AG08396 (cell line): ENCODE data around the gene MOV10.

Source experiments
- DNase-seq: peaks from one replicate; pipeline ENCODE4 v3.0.0; 2012; ENCODE audit warnings: low spot score, mixed read lengths

MOV10 gene

DNA sequence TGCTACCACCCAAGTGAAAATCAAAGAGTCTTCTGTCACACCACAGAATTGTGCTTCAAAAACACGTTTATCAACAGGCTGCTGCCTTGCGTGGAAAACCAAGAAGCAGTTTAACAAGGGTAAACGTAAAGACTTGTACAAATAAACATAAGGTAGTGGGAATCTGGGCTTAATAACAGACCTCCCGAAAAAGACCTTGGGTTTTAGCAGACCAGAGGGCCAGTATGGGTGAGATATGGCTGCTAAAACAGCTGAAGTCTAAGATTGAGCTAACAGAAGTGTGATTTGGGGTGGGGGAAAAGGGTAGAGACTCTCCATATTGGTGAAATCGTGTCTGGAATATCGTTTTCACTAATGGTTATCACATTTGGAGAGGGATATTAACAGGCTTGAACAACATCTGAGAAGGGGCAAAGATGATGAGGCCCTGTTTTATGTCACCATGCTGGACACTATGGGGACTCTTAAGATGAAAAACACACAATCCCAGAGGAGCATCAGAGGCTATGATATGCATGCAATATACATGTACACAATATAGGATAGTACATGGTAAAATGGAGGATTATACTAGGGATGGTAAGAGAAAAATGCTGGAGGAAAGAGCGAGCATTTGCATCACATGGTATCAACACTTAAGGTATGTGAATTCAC, 1.4 kb downstream of the MOV10 start:
- DNase-seq = no peak

DNA sequence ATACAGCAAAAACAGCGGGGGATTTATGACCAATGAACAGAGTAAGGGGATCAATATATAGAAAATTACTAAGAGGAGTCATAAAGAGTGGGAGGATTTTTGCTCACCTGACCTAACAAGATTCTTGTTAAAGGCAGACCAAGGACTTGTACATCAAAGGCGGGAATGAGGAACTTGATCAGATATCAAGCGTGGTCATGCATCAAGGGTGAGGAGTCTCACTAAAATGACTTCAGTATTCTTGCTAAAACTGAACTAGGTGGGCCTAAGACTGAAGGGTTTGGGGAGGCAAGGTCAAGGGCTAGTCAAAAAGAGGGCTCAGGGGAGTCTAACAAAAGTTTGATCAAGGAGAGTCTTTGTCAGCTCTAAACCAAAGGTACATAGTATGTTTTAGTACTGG, 2.1 kb downstream of the MOV10 start:
- no peak for DNase-seq

DNA sequence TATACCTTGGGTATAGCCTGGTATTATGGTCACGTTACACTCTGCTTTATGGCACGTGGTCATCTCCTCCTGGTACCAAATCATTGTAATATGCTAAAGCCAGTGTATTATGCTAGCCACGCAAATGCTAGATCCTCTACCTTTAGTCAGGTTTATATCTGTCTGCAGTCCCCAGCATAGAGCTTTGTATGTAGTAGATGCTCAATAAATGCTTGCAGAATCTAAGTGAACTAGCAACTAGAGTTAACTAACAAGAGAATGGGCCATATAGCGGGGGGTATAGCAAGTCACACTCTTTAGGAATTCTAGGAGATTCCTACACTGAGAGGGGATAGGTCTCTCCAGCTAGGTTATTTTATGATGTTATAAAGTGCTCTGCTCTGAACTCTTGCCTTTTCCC, 3.0 kb downstream of the MOV10 start:
- no peak for DNase-seq

DNA sequence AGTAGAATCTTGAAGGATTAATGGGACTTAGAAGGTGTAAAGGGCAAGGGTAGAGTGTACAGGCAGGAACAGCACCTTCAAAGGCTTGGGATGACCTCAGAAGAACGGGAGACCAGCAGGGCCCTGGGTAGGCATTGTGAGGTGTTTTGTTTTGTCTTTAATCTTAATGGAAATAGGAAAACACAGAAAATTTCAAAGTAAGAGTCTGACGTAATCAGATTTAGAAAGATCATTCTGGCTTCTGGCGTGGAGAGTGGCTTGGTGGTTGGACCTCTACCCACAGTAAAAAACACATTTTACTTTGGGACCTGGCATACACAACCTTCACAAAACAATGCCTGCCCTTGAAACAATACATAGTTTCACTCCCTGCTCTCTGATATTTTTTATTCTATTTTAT, 4.1 kb downstream of the MOV10 start:
- no peak for DNase-seq

DNA sequence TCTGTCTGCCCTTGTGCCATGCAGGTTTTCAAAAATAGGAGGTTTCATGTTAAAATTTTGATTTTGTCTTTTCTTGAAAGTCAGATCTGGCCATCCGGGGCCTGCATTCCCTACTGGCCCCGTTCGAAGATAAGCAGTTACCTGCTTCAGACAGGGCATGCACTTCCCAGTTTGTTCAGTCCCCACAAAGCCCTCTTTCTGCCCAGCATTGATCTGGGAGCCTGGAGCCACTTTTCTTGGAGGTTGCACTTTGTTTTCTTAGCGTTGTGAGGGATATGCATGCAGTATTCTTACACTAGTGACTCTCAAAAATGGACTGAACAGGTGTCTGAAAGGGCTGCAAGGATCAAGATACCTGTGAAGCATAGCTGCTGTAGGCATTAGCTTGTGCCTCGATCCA, 11.5 kb downstream of the MOV10 start:
- DNase-seq = no peak

DNA sequence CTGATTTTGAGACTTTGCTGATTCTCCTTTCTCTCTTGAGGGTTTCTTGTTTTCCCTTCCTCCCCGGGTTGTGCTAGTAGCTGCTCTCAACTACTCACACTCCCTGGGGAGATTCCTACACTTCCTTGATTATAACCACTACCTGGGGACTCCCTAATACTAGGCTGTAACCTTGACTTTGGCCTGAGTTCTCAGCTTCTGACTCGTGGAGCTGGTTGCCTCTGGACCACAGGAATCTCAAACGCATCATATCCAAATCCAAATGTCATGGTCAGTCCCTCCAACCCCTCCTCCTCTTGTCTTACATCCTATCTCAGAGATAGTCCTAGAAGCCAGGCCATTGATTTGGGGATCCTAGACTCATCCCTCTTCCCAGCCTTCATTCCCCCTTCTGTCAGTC, 12.0 kb downstream of the MOV10 start:
- DNase-seq = no peak

DNA sequence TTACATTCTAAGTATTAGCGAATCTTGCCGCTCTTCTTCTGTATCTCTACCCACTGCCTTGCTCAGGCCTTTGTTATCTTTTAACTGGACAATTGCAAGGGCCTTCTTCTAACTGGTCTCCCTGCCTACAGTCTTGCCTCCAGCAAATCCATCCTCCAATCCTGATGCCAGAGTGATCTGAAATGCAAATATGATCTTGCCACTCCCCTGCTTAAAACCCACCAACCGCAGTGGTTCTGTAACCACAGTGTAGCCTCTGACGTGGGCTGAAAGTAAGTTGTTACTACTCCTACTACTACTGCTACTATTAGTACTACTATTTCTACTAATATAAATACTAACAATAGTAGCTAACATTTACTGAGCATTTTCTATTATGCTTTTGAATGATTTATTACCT, 12.4 kb downstream of the MOV10 start:
- DNase-seq = no peak

DNA sequence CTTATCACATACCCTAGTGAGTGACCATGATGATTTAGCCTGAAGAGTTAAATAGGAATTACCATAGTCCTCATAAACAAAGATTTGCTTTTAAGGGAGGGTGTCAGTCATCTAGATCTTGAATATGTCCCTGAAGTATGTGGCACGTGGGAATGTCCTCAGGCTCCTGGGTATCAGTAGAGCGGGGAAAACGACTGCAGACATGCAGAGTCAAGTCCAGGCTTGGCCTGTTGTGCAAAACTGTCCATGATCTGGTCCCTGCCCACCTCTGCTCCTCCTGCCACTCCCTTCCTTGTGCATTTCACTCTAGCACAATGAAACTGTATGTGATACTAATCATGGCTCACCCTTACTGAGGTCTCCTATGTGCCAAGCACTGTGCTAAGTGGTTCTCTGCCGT, 12.9 kb downstream of the MOV10 start:
- DNase-seq = no peak

DNA sequence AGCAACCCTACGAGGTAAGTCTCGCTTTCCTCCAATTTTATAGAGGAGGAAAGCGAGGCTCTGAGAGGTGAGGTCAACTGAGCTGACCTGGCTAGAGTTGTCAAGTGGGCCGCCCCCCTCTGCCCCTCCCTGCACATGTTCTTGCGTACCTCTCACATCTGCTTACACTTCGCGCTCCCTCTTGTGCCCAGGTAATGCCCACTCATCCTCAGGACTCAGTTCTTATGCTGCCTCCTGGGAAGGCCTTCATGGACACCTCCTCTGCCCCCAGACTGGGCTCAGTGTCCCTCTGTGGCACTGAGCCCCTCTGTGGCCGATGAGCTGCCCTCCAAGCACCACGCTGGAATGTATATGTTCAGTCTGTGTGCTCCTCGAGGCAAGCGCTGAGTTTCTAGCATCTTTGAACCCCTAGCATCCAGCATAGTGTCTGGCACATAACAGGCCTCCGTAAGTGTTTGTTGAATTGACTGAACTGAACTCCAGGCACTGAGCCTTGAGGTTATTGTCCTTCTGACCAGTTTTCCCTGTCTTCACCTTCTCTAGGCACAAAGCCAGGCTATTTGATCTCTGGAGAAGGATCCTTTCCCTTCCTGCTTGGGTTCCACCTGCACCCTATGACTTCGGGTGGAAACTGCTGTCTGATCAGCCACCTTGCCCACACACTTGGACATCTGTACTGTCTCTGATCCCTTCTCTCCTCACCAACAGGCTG, 13.5 kb downstream of the MOV10 start:
- no peak for DNase-seq

DNA sequence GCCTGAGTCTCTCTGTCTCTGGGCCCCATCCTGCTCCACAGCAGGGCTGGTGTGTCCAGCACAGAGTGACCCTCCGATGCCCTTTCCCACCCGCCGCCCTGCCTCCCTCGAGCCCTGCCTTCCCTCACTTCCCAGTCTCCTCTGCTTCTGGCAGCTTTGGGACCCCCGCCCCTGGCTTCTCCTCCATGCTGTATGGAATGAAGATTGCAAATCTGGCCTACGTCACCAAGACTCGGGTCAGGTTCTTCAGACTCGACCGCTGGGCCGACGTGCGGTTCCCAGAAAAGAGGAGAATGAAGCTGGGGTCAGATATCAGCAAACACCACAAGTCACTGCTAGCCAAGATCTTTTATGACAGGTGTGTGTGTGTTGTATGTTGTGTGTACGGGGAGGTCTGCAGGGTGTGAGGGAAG, 14.3 kb downstream of the MOV10 start:
- no peak for DNase-seq

DNA sequence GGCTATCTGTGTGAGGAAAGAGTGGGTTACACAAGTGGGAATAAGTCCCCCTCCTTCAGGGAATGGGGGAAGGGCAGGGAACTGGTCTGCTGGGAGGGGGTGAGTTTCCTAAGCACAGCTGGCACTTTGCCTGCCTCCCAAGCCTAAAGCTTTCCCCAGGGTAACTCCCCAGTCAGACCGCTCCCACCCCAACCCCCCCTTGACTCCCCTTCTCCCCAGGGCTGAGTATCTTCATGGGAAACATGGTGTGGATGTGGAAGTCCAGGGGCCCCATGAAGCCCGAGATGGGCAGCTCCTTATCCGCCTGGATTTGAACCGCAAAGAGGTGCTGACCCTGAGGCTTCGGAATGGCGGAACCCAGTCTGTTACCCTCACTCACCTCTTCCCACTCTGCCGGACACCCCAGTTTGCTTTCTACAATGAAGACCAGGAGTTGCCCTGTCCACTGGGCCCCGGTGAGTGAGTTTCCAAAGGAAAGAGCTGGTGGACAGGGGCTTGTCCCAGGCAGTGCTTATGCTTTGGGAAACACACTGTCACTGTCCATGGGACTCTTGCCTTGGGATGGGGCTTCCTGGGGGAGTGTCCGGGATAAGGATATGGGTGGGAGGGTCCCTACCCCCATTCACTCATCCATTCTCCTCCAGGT, 14.9 kb downstream of the MOV10 start:
- no peak for DNase-seq

DNA sequence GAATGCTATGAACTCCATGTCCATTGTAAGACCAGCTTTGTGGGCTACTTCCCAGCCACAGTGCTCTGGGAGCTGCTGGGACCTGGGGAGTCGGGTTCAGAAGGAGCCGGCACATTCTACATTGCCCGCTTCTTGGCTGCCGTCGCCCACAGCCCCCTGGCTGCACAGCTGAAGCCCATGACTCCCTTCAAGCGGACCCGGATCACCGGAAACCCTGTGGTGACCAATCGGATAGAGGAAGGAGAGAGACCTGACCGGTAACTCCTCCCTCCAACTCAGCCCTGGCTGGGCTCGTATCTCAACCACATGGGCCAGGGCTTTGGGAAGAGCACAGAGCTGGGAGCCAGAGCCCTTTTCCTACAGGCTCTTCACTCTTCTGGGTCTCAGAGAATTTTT, 15.4 kb downstream of the MOV10 start:
- DNase-seq = no peak

DNA sequence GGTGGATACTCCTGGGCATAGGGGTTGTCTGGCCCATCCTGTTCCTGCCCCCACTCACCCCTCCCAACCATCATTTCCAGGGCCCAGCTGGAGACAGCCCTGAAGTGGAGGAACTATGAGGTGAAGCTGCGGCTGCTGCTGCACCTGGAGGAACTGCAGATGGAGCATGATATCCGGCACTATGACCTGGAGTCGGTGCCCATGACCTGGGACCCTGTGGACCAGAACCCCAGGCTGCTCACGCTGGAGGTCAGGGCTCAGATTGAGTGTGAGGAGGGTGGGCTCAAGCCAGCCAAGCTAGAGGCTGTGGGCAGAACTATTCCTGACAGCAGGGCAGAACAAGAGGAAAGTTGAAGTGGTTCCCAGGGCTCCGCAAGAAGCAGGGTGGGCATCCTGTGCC, 18.2 kb downstream of the MOV10 start:
- DNase-seq = no peak

DNA sequence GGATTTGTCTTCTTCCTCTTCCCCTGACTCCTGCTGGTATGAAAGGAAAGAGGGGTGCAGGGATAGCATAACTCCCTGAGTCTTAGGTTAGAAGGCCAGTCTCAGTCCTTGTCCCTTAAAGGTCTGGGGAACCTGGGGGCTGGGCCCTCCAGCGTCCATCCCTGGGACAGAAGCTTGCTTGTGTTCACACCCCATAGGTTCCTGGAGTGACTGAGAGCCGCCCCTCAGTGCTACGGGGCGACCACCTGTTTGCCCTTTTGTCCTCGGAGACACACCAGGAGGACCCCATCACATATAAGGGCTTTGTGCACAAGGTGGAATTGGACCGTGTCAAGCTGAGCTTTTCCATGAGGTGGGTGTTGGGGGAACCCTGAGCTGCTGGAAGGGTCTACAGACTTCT, 19.4 kb downstream of the MOV10 start:
- no peak for DNase-seq

DNA sequence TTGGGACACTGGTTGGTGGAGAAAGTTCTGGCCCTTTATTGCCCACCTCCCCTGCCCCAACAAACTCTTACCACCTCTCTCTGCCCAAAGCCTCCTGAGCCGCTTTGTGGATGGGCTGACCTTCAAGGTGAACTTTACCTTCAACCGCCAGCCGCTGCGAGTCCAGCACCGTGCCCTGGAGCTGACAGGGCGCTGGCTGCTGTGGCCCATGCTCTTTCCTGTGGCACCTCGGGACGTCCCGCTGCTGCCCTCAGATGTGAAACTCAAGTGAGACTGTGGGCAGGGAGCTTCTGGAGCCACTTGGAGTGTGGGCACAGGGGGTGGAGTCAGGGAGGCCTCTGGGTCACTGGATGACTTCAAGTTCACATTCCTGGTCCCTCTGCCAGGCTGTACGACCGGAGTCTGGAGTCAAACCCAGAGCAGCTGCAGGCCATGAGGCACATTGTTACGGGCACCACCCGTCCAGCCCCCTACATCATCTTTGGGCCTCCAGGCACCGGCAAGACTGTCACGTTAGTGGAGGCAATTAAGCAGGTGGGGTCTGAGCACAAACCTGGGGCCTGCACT, 20.0 kb downstream of the MOV10 start:
- DNase-seq = no peak

DNA sequence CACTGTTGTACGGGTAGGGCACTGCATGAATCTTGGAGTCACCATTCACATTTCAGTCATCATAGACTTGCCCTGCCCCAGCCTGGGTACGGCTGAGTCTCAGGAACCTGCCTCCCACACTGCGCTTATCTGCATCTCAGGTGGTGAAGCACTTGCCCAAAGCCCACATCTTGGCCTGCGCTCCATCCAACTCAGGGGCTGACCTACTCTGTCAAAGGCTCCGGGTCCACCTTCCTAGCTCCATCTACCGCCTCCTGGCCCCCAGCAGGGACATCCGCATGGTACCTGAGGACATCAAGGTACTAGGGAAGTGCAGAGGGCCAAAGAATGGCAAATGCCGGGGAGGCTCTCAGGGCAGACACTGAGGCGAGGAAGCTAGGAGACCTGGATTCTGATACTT, 20.8 kb downstream of the MOV10 start:
- DNase-seq = no peak

DNA sequence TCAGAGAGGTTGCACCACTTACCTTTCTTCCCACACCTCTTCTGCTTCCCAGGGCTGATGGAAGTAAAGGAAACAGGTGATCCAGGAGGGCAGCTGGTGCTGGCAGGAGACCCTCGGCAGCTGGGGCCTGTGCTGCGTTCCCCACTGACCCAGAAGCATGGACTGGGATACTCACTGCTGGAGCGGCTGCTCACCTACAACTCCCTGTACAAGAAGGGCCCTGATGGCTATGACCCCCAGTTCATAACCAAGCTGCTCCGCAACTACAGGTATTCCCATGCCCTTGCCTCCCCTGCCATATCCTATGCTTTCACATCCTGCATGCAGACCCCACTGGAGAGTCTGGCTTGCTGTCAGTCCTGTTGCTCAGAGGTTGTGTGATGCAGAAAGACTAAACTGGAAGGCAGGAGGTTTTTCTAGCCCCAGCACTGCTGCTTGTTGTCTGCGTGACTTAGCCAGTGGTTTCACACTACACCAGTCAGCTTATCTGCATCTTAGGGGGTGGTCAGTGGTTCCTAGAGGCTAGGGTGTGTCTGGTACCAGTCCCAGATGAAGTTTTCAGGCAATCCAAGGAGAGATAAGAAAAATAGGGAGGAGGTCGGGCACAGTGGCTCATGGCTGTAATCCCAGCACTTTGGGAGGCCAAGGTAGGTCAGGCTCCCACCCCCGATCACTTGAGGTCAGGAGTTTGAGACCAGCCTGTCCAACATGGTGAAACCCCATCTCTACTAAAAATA, 22.3 kb downstream of the MOV10 start:
- DNase-seq = no peak

DNA sequence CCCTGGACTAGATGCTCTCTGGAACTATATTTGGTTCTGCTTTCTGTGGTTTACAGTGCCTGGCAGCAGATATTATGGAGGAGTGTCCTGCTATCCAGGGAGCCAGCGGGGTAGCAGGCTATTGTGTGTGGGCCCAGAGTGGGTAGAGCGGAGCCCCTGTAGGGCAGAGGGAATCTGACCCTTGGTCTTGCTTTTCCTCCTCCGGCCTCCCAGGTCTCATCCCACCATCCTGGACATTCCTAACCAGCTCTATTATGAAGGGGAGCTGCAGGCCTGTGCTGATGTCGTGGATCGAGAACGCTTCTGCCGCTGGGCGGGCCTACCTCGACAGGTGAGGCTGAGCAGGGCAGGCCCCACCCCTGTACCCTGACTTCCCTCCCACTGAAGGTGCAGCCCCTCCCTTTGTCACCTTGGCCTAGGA, 23.3 kb downstream of the MOV10 start:
- no peak for DNase-seq

DNA sequence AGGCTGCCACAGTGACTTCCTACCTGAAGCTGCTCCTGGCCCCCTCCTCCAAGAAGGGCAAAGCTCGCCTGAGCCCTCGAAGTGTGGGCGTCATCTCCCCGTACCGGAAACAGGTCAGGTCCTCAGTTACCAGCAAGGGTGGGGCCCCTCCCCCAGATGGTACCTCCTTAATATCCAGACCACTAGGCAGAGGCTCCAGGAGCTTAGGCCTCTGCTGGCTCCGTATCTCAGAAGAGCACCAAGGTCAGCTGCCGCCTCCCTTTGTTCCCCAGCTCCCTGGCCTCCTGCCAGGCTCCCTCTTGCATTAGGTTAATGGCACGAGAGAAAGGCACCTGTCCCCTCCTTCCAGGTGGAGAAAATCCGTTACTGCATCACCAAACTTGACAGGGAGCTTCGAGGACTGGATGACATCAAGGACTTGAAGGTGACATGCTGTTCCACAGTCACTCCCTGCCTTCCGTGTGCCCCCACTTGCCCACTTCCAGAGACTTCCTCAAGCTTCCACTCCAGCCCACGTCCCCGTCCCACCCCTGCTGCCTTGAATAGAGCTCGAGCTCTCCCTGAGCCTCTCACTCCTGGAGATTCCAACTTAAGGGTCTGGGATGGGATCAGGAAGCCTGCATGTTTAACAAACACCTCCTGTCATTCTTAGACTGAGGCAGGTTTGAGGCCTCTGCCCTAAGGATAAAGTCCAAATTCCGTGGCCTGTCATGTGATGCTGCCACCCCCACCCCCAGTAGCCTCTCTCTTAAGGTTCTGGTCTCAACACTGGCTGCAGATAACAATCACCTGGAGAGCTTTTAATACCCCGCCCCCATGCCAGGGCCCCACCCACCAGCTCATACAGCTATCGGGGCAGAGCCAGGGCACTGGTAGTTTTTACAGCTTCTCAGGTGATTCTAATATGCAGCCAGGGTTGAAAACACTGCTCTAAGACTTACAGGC, 24.2 kb downstream of the MOV10 start:
- DNase-seq = no peak

DNA sequence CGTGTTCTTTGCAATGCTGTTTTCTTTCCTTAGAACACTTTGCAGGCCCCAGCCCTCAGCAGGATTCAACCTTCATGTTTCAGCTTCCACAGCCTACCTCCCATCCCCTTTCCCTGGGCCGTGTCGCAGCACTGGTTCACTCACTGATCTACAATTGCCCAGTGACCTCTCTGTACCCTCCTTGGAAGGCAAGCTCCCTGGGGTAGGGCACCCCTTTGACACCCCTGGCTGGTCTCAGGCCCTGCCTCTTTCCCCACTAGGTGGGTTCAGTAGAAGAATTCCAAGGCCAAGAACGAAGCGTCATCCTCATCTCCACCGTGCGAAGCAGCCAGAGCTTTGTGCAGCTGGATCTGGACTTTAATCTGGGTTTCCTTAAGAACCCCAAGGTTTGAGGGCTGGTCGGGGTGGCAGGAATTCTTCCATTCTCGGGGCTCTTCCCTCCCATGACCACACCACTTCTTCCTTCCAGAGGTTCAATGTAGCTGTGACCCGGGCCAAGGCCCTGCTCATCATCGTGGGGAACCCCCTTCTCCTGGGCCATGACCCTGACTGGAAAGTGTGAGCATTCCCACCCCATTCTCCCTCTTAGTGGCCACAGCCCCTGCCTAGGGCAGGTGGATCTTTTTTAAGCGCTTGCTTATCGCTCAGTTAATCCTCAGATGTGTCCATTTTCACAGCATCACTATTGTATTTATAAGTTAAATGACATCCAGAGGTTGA, 25.1 kb downstream of the MOV10 start:
- no peak for DNase-seq
